WTC11 (cell line): ENCODE measurements around the gene TTLL11. TPM values are rescaled to one million over a fixed set of nuclear protein-coding genes. Genes with fewer than 3 reads are reported as not detected.

Source experiments
- ATAC-seq: fragments of 200-7000 bp; cut with Tn5 transposase; 2 replicates; pipeline ENCODE4 v1.10.0; 2021; ENCODE audit warnings: mild to moderate bottlenecking, moderate library complexity
- CTCF ChIA-PET: fragments of 300-600 bp; sonication (Branson Sonifier 250); formaldehyde crosslinking; loops from one replicate; lab custom pipeline; 2021; ENCODE audit warnings: antibody characterized with exemption; lab: Charles Lee
- POLR2A ChIA-PET: fragments of 350-600 bp; sonication (Branson Sonifier 250); formaldehyde crosslinking; loops from one replicate; lab custom pipeline; 2021; ENCODE audit warnings: antibody characterized with exemption; lab: Charles Lee
- DNase-seq: peaks from one replicate; pipeline ENCODE4 v3.0.0; 2021; ENCODE audit warnings: low spot score
- H3K27ac Mint-ChIP-seq: 2 replicates; pipeline ENCODE4 v1.8.0; 2021; ENCODE audit warnings: mixed read lengths
- H3K27me3 Mint-ChIP-seq: 2 replicates; pipeline ENCODE4 v1.8.0; 2021; ENCODE audit warnings: low read depth, mild to moderate bottlenecking, moderate library complexity, mixed read lengths
- H3K36me3 Mint-ChIP-seq: 2 replicates; pipeline ENCODE4 v1.8.0; 2021; ENCODE audit warnings: mixed read lengths
- H3K4me1 Mint-ChIP-seq: 2 replicates; pipeline ENCODE4 v1.8.0; 2022; ENCODE audit warnings: mixed read lengths
- H3K4me3 Mint-ChIP-seq: 2 replicates; pipeline ENCODE4 v1.8.0; 2021; ENCODE audit warnings: mild to moderate bottlenecking, moderate library complexity, mixed read lengths
- H3K9me3 Mint-ChIP-seq: 2 replicates; pipeline ENCODE4 v1.8.0; 2021; ENCODE audit warnings: mixed read lengths
- ESRRA ChIP-seq: sonication (generic); formaldehyde crosslinking; IDR thresholded peaks from 2 replicates; pipeline ENCODE4 v1.8.1; 2022; ENCODE audit warnings: mild to moderate bottlenecking, missing genetic modification reagents, borderline replicate concordance
- FOXP1 ChIP-seq: sonication (generic); formaldehyde crosslinking; IDR thresholded peaks from 2 replicates; pipeline ENCODE4 v1.8.0; 2022; ENCODE audit warnings: missing genetic modification reagents, mild to moderate bottlenecking, moderate library complexity, borderline replicate concordance
- IRF2 ChIP-seq: sonication (generic); formaldehyde crosslinking; IDR thresholded peaks from 2 replicates; pipeline ENCODE4 v1.8.0; 2022; ENCODE audit warnings: low read depth, missing genetic modification reagents, borderline replicate concordance
- KAT7 ChIP-seq: sonication (generic); formaldehyde crosslinking; IDR thresholded peaks from 2 replicates; pipeline ENCODE4 v1.8.1; 2023; ENCODE audit warnings: missing genetic modification reagents, mild to moderate bottlenecking, borderline replicate concordance
- NFATC4 ChIP-seq: fragments of 250-450 bp; sonication (Bioruptor Pico); IDR thresholded peaks from 2 replicates; pipeline ENCODE4 v1.9.0; 2021; ENCODE audit warnings: mild to moderate bottlenecking
- NFE2L1 ChIP-seq: sonication (generic); formaldehyde crosslinking; IDR thresholded peaks from 2 replicates; pipeline ENCODE4 v1.8.1; 2023; ENCODE audit warnings: missing genetic modification reagents
- SOX15 ChIP-seq: fragments of 250-450 bp; sonication (Bioruptor Pico); IDR thresholded peaks from 2 replicates; pipeline ENCODE4 v1.9.0; 2021; ENCODE audit warnings: mild to moderate bottlenecking
- TP53 ChIP-seq: sonication (generic); formaldehyde crosslinking; IDR thresholded peaks from 2 replicates; pipeline ENCODE4 v1.8.1; 2023; ENCODE audit warnings: mild to moderate bottlenecking, missing genetic modification reagents
- ZNF121 ChIP-seq: sonication (generic); formaldehyde crosslinking; IDR thresholded peaks from 2 replicates; pipeline ENCODE4 v1.8.0; 2023; ENCODE audit warnings: missing genetic modification reagents
- total RNA-seq: library from RNA; stranded (reverse); gene quantifications from 3 replicates; pipeline ENCODE4 v1.2.3, GENCODE V29; 2021
- TF ChIP-seq, protein P1 (sequence below): sonication (generic); formaldehyde crosslinking; conservative IDR thresholded peaks from 2 replicates; pipeline ENCODE4 v1.8.1; 2022; ENCODE audit warnings: mild to moderate bottlenecking, missing genetic modification reagents
- TF ChIP-seq, protein P2 (sequence below): sonication (generic); formaldehyde crosslinking; IDR thresholded peaks from 2 replicates; pipeline ENCODE4 v1.8.1; 2023; ENCODE audit warnings: mild to moderate bottlenecking, missing genetic modification reagents, borderline replicate concordance
- TF ChIP-seq, protein P3 (sequence below): sonication (generic); formaldehyde crosslinking; IDR thresholded peaks from 2 replicates; pipeline ENCODE4 v1.8.1; 2022; ENCODE audit warnings: missing genetic modification reagents, borderline replicate concordance
- TF ChIP-seq, protein P4 (sequence below): sonication (generic); formaldehyde crosslinking; IDR thresholded peaks from 2 replicates; pipeline ENCODE4 v1.8.1; 2023; ENCODE audit warnings: mild to moderate bottlenecking, missing genetic modification reagents
- TF ChIP-seq, protein P5 (sequence below): sonication (generic); formaldehyde crosslinking; IDR thresholded peaks from 2 replicates; pipeline ENCODE4 v1.8.0; 2022; ENCODE audit warnings: mild to moderate bottlenecking, missing genetic modification reagents
- TF ChIP-seq, protein P6 (sequence below): sonication (generic); formaldehyde crosslinking; IDR thresholded peaks from 2 replicates; pipeline ENCODE4 v1.8.0; 2022; ENCODE audit warnings: mild to moderate bottlenecking, missing genetic modification reagents
- TF ChIP-seq, protein P7 (sequence below): sonication (generic); formaldehyde crosslinking; IDR thresholded peaks from 2 replicates; pipeline ENCODE4 v1.8.0; 2022; ENCODE audit warnings: missing genetic modification reagents
- TF ChIP-seq, protein P8 (sequence below): sonication (generic); formaldehyde crosslinking; IDR thresholded peaks from 2 replicates; pipeline ENCODE4 v1.8.0; 2022; ENCODE audit warnings: mild to moderate bottlenecking, missing genetic modification reagents

The TTLL11 gene
- total RNA-seq, 1 experiment from 2014 or later: 1.1 TPM

DNA sequence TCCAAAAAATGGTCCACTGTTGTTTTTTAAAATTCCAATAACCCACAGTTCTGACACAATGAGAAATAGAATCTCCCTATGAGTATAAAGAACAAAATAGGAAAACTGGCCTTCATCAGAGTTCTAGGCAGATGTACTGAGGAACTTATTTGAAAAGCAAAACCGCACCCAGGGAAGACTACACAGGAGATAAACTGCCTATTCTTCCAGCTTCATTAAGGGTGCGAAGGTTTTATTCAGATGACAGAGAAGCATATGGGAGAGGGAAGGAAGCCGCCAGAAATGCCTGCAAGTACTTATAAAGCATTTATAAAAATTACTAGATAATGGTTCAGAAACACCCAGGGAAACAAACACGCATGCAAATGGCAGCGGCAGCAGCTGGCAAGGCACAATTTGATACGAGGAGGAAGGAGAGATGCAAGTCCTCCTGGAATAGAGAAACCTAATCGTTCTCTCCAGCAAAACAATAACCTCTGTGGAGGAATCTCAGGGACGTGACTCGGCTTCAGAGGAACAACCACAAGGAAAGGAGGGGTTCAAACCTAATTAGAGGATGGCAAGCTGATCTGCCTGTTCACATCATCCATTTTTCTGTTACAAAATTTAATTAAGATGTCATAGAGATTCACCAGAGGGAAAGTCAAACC, 9.0 kb downstream of the TTLL11 start:
- H3K4me1 Mint-ChIP-seq: no peaks in the 10 kb centered on the region
- no peak overlapping the region for H3K4me3 Mint-ChIP-seq
- DNase-seq (no peak), ATAC-seq (no peak)
- H3K27me3 Mint-ChIP-seq: no peaks in the 10 kb centered on the region; the same call in 1 of the 2 replicates
- ChIA-PET CTCF (interaction anchor here (0.8 to 1.6 kb wide), 2 partner anchors 11 to 15 kb away, joined by 3 to 5 read pairs; no protein-coding TSS in a partner anchor), POLR2A (no interaction called here)
- TF ChIP-seq ESRRA (CRISPR knock-in tag) (no peak), FOXP1 (CRISPR knock-in tag) (no peak), ZNF121 (CRISPR knock-in tag) (no peak), NFE2L1 (CRISPR knock-in tag) (no peak), TP53 (no peak), IRF2 (CRISPR knock-in tag) (no peak), NFATC4 (CRISPR knock-in tag) (no peak), KAT7 (CRISPR knock-in tag) (no peak), SOX15 (no peak)
- TF ChIP-seq, protein P1, sequence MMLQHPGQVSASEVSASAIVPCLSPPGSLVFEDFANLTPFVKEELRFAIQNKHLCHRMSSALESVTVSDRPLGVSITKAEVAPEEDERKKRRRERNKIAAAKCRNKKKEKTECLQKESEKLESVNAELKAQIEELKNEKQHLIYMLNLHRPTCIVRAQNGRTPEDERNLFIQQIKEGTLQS (CRISPR knock-in tag): no peak
- TF ChIP-seq, protein P2, sequence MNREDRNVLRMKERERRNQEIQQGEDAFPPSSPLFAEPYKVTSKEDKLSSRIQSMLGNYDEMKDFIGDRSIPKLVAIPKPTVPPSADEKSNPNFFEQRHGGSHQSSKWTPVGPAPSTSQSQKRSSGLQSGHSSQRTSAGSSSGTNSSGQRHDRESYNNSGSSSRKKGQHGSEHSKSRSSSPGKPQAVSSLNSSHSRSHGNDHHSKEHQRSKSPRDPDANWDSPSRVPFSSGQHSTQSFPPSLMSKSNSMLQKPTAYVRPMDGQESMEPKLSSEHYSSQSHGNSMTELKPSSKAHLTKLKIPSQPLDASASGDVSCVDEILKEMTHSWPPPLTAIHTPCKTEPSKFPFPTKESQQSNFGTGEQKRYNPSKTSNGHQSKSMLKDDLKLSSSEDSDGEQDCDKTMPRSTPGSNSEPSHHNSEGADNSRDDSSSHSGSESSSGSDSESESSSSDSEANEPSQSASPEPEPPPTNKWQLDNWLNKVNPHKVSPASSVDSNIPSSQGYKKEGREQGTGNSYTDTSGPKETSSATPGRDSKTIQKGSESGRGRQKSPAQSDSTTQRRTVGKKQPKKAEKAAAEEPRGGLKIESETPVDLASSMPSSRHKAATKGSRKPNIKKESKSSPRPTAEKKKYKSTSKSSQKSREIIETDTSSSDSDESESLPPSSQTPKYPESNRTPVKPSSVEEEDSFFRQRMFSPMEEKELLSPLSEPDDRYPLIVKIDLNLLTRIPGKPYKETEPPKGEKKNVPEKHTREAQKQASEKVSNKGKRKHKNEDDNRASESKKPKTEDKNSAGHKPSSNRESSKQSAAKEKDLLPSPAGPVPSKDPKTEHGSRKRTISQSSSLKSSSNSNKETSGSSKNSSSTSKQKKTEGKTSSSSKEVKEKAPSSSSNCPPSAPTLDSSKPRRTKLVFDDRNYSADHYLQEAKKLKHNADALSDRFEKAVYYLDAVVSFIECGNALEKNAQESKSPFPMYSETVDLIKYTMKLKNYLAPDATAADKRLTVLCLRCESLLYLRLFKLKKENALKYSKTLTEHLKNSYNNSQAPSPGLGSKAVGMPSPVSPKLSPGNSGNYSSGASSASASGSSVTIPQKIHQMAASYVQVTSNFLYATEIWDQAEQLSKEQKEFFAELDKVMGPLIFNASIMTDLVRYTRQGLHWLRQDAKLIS (CRISPR knock-in tag): no peak
- TF ChIP-seq, protein P3, sequence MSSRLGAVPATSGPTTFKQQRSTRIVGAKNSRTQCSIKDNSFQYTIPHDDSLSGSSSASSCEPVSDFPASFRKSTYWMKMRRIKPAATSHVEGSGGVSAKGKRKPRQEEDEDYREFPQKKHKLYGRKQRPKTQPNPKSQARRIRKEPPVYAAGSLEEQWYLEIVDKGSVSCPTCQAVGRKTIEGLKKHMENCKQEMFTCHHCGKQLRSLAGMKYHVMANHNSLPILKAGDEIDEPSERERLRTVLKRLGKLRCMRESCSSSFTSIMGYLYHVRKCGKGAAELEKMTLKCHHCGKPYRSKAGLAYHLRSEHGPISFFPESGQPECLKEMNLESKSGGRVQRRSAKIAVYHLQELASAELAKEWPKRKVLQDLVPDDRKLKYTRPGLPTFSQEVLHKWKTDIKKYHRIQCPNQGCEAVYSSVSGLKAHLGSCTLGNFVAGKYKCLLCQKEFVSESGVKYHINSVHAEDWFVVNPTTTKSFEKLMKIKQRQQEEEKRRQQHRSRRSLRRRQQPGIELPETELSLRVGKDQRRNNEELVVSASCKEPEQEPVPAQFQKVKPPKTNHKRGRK (CRISPR knock-in tag): no peak
- TF ChIP-seq, protein P4, sequence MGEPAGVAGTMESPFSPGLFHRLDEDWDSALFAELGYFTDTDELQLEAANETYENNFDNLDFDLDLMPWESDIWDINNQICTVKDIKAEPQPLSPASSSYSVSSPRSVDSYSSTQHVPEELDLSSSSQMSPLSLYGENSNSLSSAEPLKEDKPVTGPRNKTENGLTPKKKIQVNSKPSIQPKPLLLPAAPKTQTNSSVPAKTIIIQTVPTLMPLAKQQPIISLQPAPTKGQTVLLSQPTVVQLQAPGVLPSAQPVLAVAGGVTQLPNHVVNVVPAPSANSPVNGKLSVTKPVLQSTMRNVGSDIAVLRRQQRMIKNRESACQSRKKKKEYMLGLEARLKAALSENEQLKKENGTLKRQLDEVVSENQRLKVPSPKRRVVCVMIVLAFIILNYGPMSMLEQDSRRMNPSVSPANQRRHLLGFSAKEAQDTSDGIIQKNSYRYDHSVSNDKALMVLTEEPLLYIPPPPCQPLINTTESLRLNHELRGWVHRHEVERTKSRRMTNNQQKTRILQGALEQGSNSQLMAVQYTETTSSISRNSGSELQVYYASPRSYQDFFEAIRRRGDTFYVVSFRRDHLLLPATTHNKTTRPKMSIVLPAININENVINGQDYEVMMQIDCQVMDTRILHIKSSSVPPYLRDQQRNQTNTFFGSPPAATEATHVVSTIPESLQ (CRISPR knock-in tag): no peak
- TF ChIP-seq, protein P5, sequence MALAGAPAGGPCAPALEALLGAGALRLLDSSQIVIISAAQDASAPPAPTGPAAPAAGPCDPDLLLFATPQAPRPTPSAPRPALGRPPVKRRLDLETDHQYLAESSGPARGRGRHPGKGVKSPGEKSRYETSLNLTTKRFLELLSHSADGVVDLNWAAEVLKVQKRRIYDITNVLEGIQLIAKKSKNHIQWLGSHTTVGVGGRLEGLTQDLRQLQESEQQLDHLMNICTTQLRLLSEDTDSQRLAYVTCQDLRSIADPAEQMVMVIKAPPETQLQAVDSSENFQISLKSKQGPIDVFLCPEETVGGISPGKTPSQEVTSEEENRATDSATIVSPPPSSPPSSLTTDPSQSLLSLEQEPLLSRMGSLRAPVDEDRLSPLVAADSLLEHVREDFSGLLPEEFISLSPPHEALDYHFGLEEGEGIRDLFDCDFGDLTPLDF (CRISPR knock-in tag): no peak
- TF ChIP-seq, protein P6, sequence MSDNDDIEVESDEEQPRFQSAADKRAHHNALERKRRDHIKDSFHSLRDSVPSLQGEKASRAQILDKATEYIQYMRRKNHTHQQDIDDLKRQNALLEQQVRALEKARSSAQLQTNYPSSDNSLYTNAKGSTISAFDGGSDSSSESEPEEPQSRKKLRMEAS (CRISPR knock-in tag): no peak
- TF ChIP-seq, protein P7, sequence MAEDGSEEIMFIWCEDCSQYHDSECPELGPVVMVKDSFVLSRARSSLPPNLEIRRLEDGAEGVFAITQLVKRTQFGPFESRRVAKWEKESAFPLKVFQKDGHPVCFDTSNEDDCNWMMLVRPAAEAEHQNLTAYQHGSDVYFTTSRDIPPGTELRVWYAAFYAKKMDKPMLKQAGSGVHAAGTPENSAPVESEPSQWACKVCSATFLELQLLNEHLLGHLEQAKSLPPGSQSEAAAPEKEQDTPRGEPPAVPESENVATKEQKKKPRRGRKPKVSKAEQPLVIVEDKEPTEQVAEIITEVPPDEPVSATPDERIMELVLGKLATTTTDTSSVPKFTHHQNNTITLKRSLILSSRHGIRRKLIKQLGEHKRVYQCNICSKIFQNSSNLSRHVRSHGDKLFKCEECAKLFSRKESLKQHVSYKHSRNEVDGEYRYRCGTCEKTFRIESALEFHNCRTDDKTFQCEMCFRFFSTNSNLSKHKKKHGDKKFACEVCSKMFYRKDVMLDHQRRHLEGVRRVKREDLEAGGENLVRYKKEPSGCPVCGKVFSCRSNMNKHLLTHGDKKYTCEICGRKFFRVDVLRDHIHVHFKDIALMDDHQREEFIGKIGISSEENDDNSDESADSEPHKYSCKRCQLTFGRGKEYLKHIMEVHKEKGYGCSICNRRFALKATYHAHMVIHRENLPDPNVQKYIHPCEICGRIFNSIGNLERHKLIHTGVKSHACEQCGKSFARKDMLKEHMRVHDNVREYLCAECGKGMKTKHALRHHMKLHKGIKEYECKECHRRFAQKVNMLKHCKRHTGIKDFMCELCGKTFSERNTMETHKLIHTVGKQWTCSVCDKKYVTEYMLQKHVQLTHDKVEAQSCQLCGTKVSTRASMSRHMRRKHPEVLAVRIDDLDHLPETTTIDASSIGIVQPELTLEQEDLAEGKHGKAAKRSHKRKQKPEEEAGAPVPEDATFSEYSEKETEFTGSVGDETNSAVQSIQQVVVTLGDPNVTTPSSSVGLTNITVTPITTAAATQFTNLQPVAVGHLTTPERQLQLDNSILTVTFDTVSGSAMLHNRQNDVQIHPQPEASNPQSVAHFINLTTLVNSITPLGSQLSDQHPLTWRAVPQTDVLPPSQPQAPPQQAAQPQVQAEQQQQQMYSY (CRISPR knock-in tag): no peak
- TF ChIP-seq, protein P8, sequence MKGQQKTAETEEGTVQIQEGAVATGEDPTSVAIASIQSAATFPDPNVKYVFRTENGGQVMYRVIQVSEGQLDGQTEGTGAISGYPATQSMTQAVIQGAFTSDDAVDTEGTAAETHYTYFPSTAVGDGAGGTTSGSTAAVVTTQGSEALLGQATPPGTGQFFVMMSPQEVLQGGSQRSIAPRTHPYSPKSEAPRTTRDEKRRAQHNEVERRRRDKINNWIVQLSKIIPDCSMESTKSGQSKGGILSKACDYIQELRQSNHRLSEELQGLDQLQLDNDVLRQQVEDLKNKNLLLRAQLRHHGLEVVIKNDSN: no peak
- H3K36me3 Mint-ChIP-seq: no peaks in the 10 kb centered on the region
- H3K9me3 Mint-ChIP-seq: no peaks in the 10 kb centered on the region
- no peak overlapping the region for H3K27ac Mint-ChIP-seq
